ENCODE measurements around the gene CAMTA1. TPM values are rescaled to one million over a fixed set of nuclear protein-coding genes. Genes with fewer than 3 reads are reported as not detected.

The CAMTA1 gene
- total and polyA plus RNA-seq, 2 experiments from 2014 or later = 89.0 to 145 TPM

DNA sequence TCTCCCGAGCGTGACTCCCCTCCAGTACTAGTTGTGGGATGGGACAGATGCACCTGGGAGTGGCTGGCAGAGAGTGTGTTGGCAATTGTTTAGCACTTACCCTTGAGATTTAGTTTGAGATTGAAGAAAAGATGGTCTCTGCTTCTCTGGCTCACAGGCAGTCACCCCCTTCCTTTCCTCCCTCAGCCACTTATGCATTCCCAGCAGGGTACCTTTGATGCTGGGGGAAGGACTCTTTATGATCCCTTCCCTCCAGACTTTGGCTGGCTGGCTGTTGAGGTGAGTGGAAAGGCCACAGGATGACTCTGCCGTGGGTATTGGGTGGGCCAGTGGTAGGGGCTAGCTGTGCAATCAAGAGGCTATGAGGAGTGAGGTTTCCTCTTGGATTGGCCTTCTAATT, 236.8 kb downstream of the CAMTA1 start:
- TF ChIP-seq EZH2 (IDR thresholded peaks at IDR 0.05; ENCODE audit: borderline replicate concordance) (no peak), EZH2phosphoT487 (IDR thresholded peaks at IDR 0.05; ENCODE audit: low read depth, severe bottlenecking, unreplicated experiment) (no peak)
- TF ChIP-seq, protein P1, sequence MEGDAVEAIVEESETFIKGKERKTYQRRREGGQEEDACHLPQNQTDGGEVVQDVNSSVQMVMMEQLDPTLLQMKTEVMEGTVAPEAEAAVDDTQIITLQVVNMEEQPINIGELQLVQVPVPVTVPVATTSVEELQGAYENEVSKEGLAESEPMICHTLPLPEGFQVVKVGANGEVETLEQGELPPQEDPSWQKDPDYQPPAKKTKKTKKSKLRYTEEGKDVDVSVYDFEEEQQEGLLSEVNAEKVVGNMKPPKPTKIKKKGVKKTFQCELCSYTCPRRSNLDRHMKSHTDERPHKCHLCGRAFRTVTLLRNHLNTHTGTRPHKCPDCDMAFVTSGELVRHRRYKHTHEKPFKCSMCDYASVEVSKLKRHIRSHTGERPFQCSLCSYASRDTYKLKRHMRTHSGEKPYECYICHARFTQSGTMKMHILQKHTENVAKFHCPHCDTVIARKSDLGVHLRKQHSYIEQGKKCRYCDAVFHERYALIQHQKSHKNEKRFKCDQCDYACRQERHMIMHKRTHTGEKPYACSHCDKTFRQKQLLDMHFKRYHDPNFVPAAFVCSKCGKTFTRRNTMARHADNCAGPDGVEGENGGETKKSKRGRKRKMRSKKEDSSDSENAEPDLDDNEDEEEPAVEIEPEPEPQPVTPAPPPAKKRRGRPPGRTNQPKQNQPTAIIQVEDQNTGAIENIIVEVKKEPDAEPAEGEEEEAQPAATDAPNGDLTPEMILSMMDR (IDR thresholded peaks at IDR 0.05; ENCODE audit: poor library complexity) = no peak
- no peak overlapping the region for H3K27ac ChIP-seq
- no peak overlapping the region for H3K4me2 ChIP-seq
- H3K79me2 ChIP-seq = no peaks in the 10 kb centered on the region
- H3K36me3 ChIP-seq (replicated peaks; ENCODE audit: insufficient read depth, low read depth) = no peaks in the 10 kb centered on the region
- no peaks in the 10 kb centered on the region for H3K9me2 ChIP-seq (replicated peaks; ENCODE audit: insufficient read depth)
- no peak overlapping the region for H3K4me3 ChIP-seq
- WGBS (ENCODE audit: low lambda C conversion rate, missing lambda C conversion rate) = 64% methylated on average over 3 of the region's 3 CpGs
- no peaks in the 10 kb centered on the region for H3K9me3 ChIP-seq (ENCODE audit: low read depth)
- no peak for DNase-seq (ENCODE audit: low spot score)
- H3K27me3 ChIP-seq = no peaks in the 10 kb centered on the region
- no peak overlapping the region for H2AFZ ChIP-seq
- H4K20me1 ChIP-seq (ENCODE audit: insufficient read depth, poor library complexity, severe bottlenecking) = no peaks in the 10 kb centered on the region
- no peaks in the 10 kb centered on the region for H3K4me1 ChIP-seq (ENCODE audit: insufficient read depth)

DNA sequence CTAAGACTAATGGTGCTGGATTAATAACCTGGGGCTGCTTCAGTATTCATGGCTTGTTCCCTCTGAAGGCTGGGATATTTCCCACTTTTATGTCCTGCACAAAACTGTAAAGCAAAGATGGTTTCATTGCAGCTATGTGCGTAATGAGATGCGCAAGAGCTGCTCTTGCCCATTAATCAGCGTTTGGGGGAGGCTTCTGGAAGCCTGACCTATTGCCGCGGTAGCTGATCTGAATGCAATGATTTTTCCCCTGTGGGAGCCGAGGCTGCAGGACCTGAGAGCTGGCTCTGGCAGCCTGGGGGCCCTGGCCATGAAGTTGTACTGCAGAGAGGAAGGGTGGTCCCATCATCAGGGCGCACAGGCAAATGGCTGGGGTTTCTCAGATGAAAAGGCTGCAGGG, 239.8 kb downstream of the CAMTA1 start:
- Histone ChIP-seq H3K79me2 (no peaks in the 10 kb centered on the region), H3K36me3 (replicated peaks; ENCODE audit: insufficient read depth, low read depth) (no peaks in the 10 kb centered on the region), H3K4me2 (no peak overlapping the region), H3K9me3 (ENCODE audit: low read depth) (no peaks in the 10 kb centered on the region), H3K27me3 (no peaks in the 10 kb centered on the region), H3K4me1 (ENCODE audit: insufficient read depth) (no peaks in the 10 kb centered on the region), H4K20me1 (ENCODE audit: insufficient read depth, poor library complexity, severe bottlenecking) (no peaks in the 10 kb centered on the region), H3K4me3 (no peak overlapping the region), H3K9me2 (replicated peaks; ENCODE audit: insufficient read depth) (no peaks in the 10 kb centered on the region), H3K27ac (no peak overlapping the region), H2AFZ (no peak overlapping the region)
- no peak for DNase-seq (ENCODE audit: low spot score)
- TF ChIP-seq, protein P1 (IDR thresholded peaks at IDR 0.05; ENCODE audit: poor library complexity) = no peak
- TF ChIP-seq EZH2 (IDR thresholded peaks at IDR 0.05; ENCODE audit: borderline replicate concordance) = no peak
- TF ChIP-seq EZH2phosphoT487 (IDR thresholded peaks at IDR 0.05; ENCODE audit: low read depth, severe bottlenecking, unreplicated experiment) = no peak
- WGBS (ENCODE audit: low lambda C conversion rate, missing lambda C conversion rate) = 88% methylated on average over 7 of the region's 7 CpGs

DNA sequence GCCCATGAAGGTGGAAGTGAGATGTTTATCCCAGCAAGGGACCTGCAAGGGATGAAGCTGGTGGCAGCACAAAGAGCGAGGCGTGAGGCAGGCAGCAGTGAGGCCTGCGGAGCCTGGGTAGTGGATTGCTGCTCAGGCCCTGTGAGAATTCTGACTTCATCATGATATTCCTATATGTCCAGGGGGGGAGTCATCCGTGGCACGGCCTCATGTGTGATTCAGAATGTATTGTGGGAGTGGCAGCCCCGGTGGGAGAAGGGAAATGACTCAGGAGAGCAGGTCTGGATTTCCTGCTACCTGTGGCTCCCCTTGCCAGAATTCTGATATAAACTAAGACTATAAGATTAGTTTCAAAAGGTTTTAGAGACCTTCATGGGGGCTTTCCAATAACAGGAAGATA, 240.9 kb downstream of the CAMTA1 start:
- Histone ChIP-seq H3K9me3 (ENCODE audit: low read depth) (no peaks in the 10 kb centered on the region), H3K4me1 (ENCODE audit: insufficient read depth) (no peaks in the 10 kb centered on the region), H2AFZ (no peak overlapping the region), H3K79me2 (no peaks in the 10 kb centered on the region), H3K9me2 (replicated peaks; ENCODE audit: insufficient read depth) (no peaks in the 10 kb centered on the region), H3K4me3 (no peak overlapping the region), H4K20me1 (ENCODE audit: insufficient read depth, poor library complexity, severe bottlenecking) (no peaks in the 10 kb centered on the region), H3K27ac (no peak overlapping the region), H3K4me2 (no peak overlapping the region), H3K27me3 (no peaks in the 10 kb centered on the region), H3K36me3 (replicated peaks; ENCODE audit: insufficient read depth, low read depth) (no peaks in the 10 kb centered on the region)
- no peak for TF ChIP-seq EZH2 (IDR thresholded peaks at IDR 0.05; ENCODE audit: borderline replicate concordance)
- TF ChIP-seq EZH2phosphoT487 (IDR thresholded peaks at IDR 0.05; ENCODE audit: low read depth, severe bottlenecking, unreplicated experiment) = no peak
- TF ChIP-seq, protein P1 (IDR thresholded peaks at IDR 0.05; ENCODE audit: poor library complexity) = no peak
- 91% methylated on average over 6 of the region's 6 CpGs for WGBS (ENCODE audit: low lambda C conversion rate, missing lambda C conversion rate)
- DNase-seq (ENCODE audit: low spot score) = no peak

DNA sequence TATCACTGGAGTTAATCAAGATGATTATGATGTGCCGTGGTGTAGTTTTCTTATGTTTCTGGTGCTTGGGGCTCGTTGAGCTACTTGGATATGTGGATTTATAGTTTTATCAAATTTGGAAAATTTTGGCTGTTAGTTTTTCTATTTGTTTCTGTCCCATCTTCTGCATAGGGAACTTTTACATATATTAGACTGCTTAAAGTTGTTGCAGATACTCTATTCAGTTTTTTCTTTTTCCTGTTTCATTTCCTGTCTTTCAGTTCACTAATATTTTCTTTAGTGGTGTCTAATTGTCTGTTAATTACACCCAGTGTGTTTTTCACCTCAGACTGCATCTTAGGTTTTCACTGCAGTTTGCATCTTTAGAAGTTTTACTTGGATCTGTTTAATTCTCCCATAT, 247.7 kb downstream of the CAMTA1 start:
- DNase-seq (ENCODE audit: low spot score) = no peak
- Histone ChIP-seq H3K4me1 (ENCODE audit: insufficient read depth) (no peaks in the 10 kb centered on the region), H3K36me3 (replicated peaks; ENCODE audit: insufficient read depth, low read depth) (no peaks in the 10 kb centered on the region), H3K27me3 (no peaks in the 10 kb centered on the region), H3K4me3 (no peak overlapping the region), H3K79me2 (no peaks in the 10 kb centered on the region), H3K9me3 (ENCODE audit: low read depth) (no peaks in the 10 kb centered on the region), H3K4me2 (no peak overlapping the region), H4K20me1 (ENCODE audit: insufficient read depth, poor library complexity, severe bottlenecking) (no peaks in the 10 kb centered on the region), H3K9me2 (replicated peaks; ENCODE audit: insufficient read depth) (no peaks in the 10 kb centered on the region), H2AFZ (no peak overlapping the region), H3K27ac (no peak overlapping the region)
- TF ChIP-seq, protein P1 (IDR thresholded peaks at IDR 0.05; ENCODE audit: poor library complexity) = no peak
- no peak for TF ChIP-seq EZH2phosphoT487 (IDR thresholded peaks at IDR 0.05; ENCODE audit: low read depth, severe bottlenecking, unreplicated experiment)
- no peak for TF ChIP-seq EZH2 (IDR thresholded peaks at IDR 0.05; ENCODE audit: borderline replicate concordance)
- WGBS (ENCODE audit: low lambda C conversion rate, missing lambda C conversion rate) = 77% methylated on average over 2 of the region's 2 CpGs

Measured in hepatocyte (in vitro differentiated cells).